DOHH2 (cell line): ENCODE results near the gene KCNAB3.

Experiments
- H3F3A ChIP-seq: fragments of 200-600 bp; sonication (generic), shearing (Covaris generic); 2 replicates; pipeline ENCODE4 v1.6.0; 2016; ENCODE audit warnings: antibody characterized with exemption, mild to moderate bottlenecking; ENCODE audit not compliant: control insufficient read depth, insufficient read depth
- H3K27ac ChIP-seq: fragments of 200-600 bp; sonication (generic); 2 replicates; pipeline ENCODE4 v1.5.1; 2014; ENCODE audit warnings: low read depth, mild to moderate bottlenecking, low read length, moderate library complexity
- H3K27me3 ChIP-seq: fragments of 200-600 bp; sonication (generic); 2 replicates; pipeline ENCODE4 v1.6.1; 2014; ENCODE audit warnings: mild to moderate bottlenecking, low read length, mixed read lengths; ENCODE audit not compliant: control insufficient read depth
- H3K36me3 ChIP-seq: fragments of 200-600 bp; sonication (generic); 2 replicates; pipeline ENCODE4 v1.6.1; 2014; ENCODE audit warnings: mild to moderate bottlenecking, low read length, moderate library complexity, mixed read lengths; ENCODE audit not compliant: control insufficient read depth
- H3K4me1 ChIP-seq: fragments of 200-600 bp; sonication (generic); 2 replicates; pipeline ENCODE4 v1.6.1; 2014; ENCODE audit warnings: mild to moderate bottlenecking, low read length, mixed read lengths; ENCODE audit not compliant: control insufficient read depth
- H3K4me2 ChIP-seq: fragments of 200-600 bp; sonication (generic); 2 replicates; pipeline ENCODE4 v1.6.0; 2014; ENCODE audit warnings: mild to moderate bottlenecking, low read length, moderate library complexity
- H3K4me3 ChIP-seq: fragments of 200-600 bp; sonication (generic); 2 replicates; pipeline ENCODE4 v1.5.1; 2014; ENCODE audit warnings: mild to moderate bottlenecking, low read length, mixed read lengths
- H3K79me2 ChIP-seq: fragments of 200-600 bp; sonication (generic); 2 replicates; pipeline ENCODE4 v1.6.1; 2014; ENCODE audit warnings: mild to moderate bottlenecking, low read length, mixed read lengths; ENCODE audit not compliant: control insufficient read depth
- H3K9me2 ChIP-seq: fragments of 200-600 bp; sonication (generic); replicated peaks from 2 replicates; pipeline ENCODE4 v1.6.1; 2014; ENCODE audit warnings: mild to moderate bottlenecking, low read length, mixed read lengths; ENCODE audit not compliant: control insufficient read depth
- H3K9me3 ChIP-seq: fragments of 200-600 bp; sonication (generic); 2 replicates; pipeline ENCODE4 v1.6.1; 2014; ENCODE audit warnings: antibody characterized with exemption, low read length, mixed read lengths; ENCODE audit not compliant: control insufficient read depth, insufficient read depth
- H4K20me1 ChIP-seq: fragments of 200-600 bp; sonication (generic); 2 replicates; pipeline ENCODE4 v1.6.0; 2014; ENCODE audit warnings: low read depth, mild to moderate bottlenecking, antibody characterized with exemption, low read length, moderate library complexity; ENCODE audit not compliant: control insufficient read depth, insufficient read depth
- EZH2phosphoT487 ChIP-seq: fragments of 200-600 bp; sonication (generic); IDR thresholded peaks from 2 replicates; pipeline ENCODE4 v1.6.1; 2017; ENCODE audit warnings: borderline replicate concordance, mild to moderate bottlenecking, antibody characterized with exemption, low read length, moderate library complexity, mixed read lengths
- TF ChIP-seq, protein P1 (sequence below): fragments of 200-600 bp; sonication (generic); IDR thresholded peaks from one replicate; pipeline ENCODE4 v1.5.1; 2014; ENCODE audit warnings: antibody characterized with exemption, mild to moderate bottlenecking, low read depth, low read length; ENCODE audit not compliant: poor library complexity, severe bottlenecking

Gene KCNAB3

DNA sequence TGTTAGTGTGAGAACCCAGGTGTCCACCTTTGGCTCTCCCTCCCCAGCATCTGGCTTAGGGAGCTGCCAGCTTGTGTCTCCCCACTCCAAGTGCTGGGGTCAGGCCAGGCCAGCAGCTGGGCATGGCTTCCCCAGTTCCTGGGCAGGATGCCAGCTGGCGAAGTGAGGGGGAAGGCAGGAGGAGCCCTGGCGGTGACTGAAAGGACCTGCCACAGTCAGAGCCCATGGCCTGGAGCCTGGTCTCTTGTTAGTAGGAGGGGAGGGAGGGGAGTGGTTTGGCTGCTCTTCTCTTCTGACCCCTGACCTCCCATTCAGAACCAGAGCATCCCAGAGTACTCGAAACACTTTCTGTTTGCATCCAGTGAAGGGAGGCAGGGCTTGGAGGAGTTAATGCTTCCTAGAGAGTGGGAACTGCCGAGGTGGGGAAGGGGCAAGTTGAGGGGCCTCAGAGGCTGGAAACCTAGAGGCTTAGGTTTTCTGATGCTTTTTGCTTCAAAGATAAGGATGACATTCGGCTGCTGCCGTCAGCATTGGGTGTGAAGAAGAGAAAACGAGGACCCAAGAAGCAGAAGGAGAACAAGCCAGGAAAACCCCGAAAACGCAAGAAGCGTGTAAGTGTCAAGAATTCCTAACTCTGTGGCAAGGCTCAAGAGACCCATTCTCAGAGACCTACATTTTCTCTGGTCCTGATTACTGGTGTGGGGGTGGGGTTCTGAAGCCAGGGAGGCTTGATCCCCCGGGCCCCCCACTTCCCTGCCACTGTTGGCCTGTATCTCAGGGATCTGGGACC, 40.3 kb downstream of the KCNAB3 start:
- no peak overlapping the region for H3K4me3 ChIP-seq
- peaks cover 12% of the 10 kb centered on the region for H3F3A ChIP-seq
- H3K79me2 ChIP-seq: peaks cover 57% of the 10 kb centered on the region
- H4K20me1 ChIP-seq: no peaks in the 10 kb centered on the region
- no peak overlapping the region for H3K27ac ChIP-seq
- H3K36me3 ChIP-seq: peaks cover 70% of the 10 kb centered on the region
- no peak overlapping the region for H3K4me2 ChIP-seq
- H3K9me3 ChIP-seq: no peaks in the 10 kb centered on the region
- H3K9me2 ChIP-seq: no peaks in the 10 kb centered on the region
- H3K27me3 ChIP-seq: no peaks in the 10 kb centered on the region
- H3K4me1 ChIP-seq: peaks cover 20% of the 10 kb centered on the region
- TF ChIP-seq EZH2phosphoT487: no peak
- TF ChIP-seq, protein P1, sequence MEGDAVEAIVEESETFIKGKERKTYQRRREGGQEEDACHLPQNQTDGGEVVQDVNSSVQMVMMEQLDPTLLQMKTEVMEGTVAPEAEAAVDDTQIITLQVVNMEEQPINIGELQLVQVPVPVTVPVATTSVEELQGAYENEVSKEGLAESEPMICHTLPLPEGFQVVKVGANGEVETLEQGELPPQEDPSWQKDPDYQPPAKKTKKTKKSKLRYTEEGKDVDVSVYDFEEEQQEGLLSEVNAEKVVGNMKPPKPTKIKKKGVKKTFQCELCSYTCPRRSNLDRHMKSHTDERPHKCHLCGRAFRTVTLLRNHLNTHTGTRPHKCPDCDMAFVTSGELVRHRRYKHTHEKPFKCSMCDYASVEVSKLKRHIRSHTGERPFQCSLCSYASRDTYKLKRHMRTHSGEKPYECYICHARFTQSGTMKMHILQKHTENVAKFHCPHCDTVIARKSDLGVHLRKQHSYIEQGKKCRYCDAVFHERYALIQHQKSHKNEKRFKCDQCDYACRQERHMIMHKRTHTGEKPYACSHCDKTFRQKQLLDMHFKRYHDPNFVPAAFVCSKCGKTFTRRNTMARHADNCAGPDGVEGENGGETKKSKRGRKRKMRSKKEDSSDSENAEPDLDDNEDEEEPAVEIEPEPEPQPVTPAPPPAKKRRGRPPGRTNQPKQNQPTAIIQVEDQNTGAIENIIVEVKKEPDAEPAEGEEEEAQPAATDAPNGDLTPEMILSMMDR: no peak

DNA sequence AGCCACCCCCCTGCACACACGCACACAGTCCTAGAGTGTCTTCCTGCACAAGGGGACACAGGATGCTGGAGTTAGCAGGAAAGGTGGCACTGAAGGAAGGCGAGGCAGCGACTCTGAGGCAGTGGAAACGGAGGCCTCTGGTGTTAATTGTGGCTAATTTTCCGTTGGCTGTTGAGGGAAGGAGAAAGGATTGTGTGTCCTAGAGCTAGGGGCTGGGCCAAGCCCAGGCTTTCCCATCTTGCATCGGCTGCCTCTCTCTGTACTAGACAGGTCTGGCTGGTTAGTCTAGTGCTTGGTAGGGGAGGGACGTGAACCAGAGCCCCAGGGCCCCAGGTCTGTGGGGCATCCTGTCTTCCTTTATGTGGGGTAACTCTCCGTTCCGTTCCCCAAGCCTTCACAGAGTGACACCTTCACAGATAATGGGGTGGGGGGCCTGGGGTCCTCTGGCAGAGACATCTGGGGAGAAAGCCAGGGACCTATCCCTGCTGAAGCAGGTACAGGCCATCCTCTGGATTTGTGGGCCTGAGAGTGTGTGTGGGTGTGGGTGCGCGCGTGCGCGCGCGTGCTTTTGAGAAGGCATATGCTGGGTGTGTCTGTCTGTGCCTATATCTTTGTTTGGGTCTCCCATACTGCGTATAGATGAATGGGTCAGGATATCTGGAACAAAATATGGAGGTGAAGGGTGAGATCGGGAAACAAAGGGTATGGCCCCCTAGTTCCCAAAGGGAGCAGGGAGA, 41.3 kb downstream of the KCNAB3 start, which contains the start of gene CHD3:
TSS of gene CHD3 (plus strand) at position 606 of the 737 bp plus-strand sequence. CDS start 212 bp downstream, outside the sequence.
- peak within 1 kb of the TSS; percentile 99 for H3K4me2 ChIP-seq
- peaks cover 28% of the 10 kb centered on the region for H3K4me1 ChIP-seq
- TF ChIP-seq, protein P1: no peak
- no peak for TF ChIP-seq EZH2phosphoT487

DNA sequence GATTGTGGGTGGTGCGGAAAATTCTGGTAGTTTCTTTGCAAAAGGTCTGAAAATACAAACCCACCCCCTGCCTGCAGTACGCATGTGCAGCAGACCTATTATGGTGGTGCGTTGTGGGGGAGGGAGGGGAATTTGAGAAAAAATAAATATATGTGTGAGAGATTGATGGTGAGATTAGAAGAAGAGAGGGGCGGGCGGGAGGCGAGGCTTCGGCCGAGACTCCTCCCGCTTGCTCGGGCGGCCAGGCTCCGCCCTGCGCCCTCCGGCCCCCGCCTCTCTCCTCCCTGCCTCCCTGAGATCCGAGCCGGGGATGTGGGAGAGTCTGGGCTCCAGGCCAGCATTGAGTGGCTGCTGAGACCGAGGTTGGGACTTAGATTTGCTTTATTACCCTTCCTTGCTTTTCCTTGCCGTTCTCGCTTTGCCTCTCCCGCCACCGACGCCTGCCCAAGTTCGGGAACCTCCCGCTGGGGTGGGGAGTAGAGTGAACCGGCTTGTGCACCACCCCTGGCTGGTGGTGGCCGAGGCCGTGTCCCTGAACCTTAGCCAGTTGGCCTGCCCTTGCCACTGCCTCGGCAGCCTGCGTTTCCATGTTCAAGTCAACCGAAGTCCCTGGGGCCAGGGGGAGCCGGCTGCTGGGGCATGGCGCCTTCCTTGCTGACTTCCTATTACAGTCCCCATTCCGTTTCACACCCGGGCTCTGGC, 42.0 kb downstream of the KCNAB3 start:
- peaks cover 35% of the 10 kb centered on the region for H3K4me1 ChIP-seq
- peak overlapping the region; percentile 95 for H3K4me3 ChIP-seq
- peak overlapping the region; percentile 99 for H3K4me2 ChIP-seq
- peaks cover 73% of the 10 kb centered on the region for H3K79me2 ChIP-seq
- H3K9me3 ChIP-seq: no peaks in the 10 kb centered on the region
- H3K27me3 ChIP-seq: no peaks in the 10 kb centered on the region
- peaks cover 63% of the 10 kb centered on the region for H3K36me3 ChIP-seq
- no peaks in the 10 kb centered on the region for H3K9me2 ChIP-seq
- H4K20me1 ChIP-seq: no peaks in the 10 kb centered on the region
- H3K27ac ChIP-seq: peak overlapping the region; percentile 96
- TF ChIP-seq, protein P1: no peak
- TF ChIP-seq EZH2phosphoT487: no peak
- H3F3A ChIP-seq: peaks cover 26% of the 10 kb centered on the region

More for the DNA sequence above, 41.3 kb downstream of the KCNAB3 start, which contains the start of gene CHD3:
- no peaks in the 10 kb centered on the region for H3K9me2 ChIP-seq
- H3K27me3 ChIP-seq: no peaks in the 10 kb centered on the region
- H3F3A ChIP-seq: peaks cover 19% of the 10 kb centered on the region
- H4K20me1 ChIP-seq: no peaks in the 10 kb centered on the region
- peak within 1 kb of the TSS; percentile 96 for H3K27ac ChIP-seq
- peaks cover 66% of the 10 kb centered on the region for H3K79me2 ChIP-seq
- no peaks in the 10 kb centered on the region for H3K9me3 ChIP-seq
- peak within 1 kb of the TSS; percentile 95 for H3K4me3 ChIP-seq
- H3K36me3 ChIP-seq: peaks cover 61% of the 10 kb centered on the region
